Transverse colon (tissue), 4 donors: ENCODE measurements around the gene DHX34. TPM values are rescaled to one million over a fixed set of nuclear protein-coding genes. Genes with fewer than 3 reads are reported as not detected.
"Not testable (repeated sequence)": the region's sequence is repeated elsewhere in the genome, so short reads cannot be mapped to it uniquely, and the experiment has no call there.

Experiments used
- DNase-seq: peaks from one replicate; pipeline ENCODE4 v3.0.0-alpha.2; 2019
- H3K27ac ChIP-seq, 4 donors: fragments of 200-600 bp; sonication (generic); 2 replicates each; pipeline ENCODE4 v1.5.1; 2016 to 2018; ENCODE audit warnings: inconsistent platforms in 4 of 4
- H3K27me3 ChIP-seq: fragments of 200-600 bp; sonication (generic); 2 replicates; pipeline ENCODE4 v1.5.1; 2017; ENCODE audit warnings: inconsistent platforms
- H3K36me3 ChIP-seq, 4 donors: fragments of 200-600 bp; sonication (generic); 2 replicates each; pipeline ENCODE4 v1.5.1; 2017 to 2019; ENCODE audit warnings: inconsistent platforms in 4 of 4
- H3K4me1 ChIP-seq, 4 donors: fragments of 200-600 bp; sonication (generic); 2 replicates each; pipeline ENCODE4 v1.5.1; 2017 to 2020; ENCODE audit warnings: inconsistent platforms in 4 of 4
- H3K4me3 ChIP-seq, 4 donors: fragments of 200-600 bp; sonication (generic); 1 replicate in 1 of 4; 2 replicates in 3 of 4; pipeline versions ENCODE4 v1.5.1 to v1.6.1; 2017 to 2019; ENCODE audit warnings: inconsistent platforms in 4 of 4
- H3K9me3 ChIP-seq, 2 donors: fragments of 200-600 bp; sonication (generic); 2 replicates each; pipeline ENCODE4 v1.5.1; 2017 to 2019; ENCODE audit warnings: inconsistent platforms in 2 of 2
- EP300 ChIP-seq: sonication (generic); formaldehyde crosslinking; IDR thresholded peaks from one replicate; pipeline ENCODE4 v1.6.1; 2017; ENCODE audit warnings: antibody characterized with exemption, low read depth
- POLR2A ChIP-seq: fragments of 450-650 bp; IDR thresholded peaks from one replicate; pipeline ENCODE4 v1.6.1; 2016; ENCODE audit warnings: antibody characterized with exemption, mild to moderate bottlenecking, moderate library complexity
- POLR2AphosphoS5 ChIP-seq, 3 donors: sonication (generic); formaldehyde crosslinking; IDR thresholded peaks; one replicate each; pipeline ENCODE4 v1.6.1; 2016; ENCODE audit warnings: antibody characterized with exemption in 3 of 3
- WGBS, 2 donors: methylation state at CpG; one replicate each; pipeline ENCODE4 v1.1.5; 2018; ENCODE audit warnings: low coverage in 1 of 2; 5-methylcytosine and 5-hydroxymethylcytosine counted together
- in situ Hi-C, 4 donors: fragments of 200-750 bp; cut with MboI; loops; one replicate each; pipeline versions ENCODE4 v1.15.0 to v1.15.1; 2017; ENCODE audit warnings: low sequenced_read_pairs in 3 of 4, low pct_ligation_motif_present in 1 of 4, low pct_unique_long_range_greater_than_20kb in 1 of 4
- intact Hi-C: fragments of 100-400 bp; cut with DNase I; formaldehyde crosslinking; loops from one replicate; pipeline ENCODE4 v1.15.1; 2023; ENCODE audit warnings: low total_unique reads
- total RNA-seq, 4 donors: library from RNA; depleted of rRNA; stranded (reverse); fragments of >200 nt; gene quantifications; one replicate each; pipeline ENCODE4 v1.1.0, GENCODE V29; 2016
- TF ChIP-seq, protein P1 (sequence below), 5 experiments: fragments of 200-600 bp in 3 of 5; fragments of 450-650 bp in 2 of 5; sonication (generic) in 3 of 5; IDR thresholded peaks; 1 replicate in 2 of 5; 2 replicates in 3 of 5; pipeline ENCODE4 v1.5.1; 2016 to 2017; ENCODE audit warnings: antibody characterized with exemption in 5 of 5, inconsistent platforms in 3 of 5, mild to moderate bottlenecking in 2 of 5, moderate library complexity in 1 of 5

The DHX34 gene, protein sequence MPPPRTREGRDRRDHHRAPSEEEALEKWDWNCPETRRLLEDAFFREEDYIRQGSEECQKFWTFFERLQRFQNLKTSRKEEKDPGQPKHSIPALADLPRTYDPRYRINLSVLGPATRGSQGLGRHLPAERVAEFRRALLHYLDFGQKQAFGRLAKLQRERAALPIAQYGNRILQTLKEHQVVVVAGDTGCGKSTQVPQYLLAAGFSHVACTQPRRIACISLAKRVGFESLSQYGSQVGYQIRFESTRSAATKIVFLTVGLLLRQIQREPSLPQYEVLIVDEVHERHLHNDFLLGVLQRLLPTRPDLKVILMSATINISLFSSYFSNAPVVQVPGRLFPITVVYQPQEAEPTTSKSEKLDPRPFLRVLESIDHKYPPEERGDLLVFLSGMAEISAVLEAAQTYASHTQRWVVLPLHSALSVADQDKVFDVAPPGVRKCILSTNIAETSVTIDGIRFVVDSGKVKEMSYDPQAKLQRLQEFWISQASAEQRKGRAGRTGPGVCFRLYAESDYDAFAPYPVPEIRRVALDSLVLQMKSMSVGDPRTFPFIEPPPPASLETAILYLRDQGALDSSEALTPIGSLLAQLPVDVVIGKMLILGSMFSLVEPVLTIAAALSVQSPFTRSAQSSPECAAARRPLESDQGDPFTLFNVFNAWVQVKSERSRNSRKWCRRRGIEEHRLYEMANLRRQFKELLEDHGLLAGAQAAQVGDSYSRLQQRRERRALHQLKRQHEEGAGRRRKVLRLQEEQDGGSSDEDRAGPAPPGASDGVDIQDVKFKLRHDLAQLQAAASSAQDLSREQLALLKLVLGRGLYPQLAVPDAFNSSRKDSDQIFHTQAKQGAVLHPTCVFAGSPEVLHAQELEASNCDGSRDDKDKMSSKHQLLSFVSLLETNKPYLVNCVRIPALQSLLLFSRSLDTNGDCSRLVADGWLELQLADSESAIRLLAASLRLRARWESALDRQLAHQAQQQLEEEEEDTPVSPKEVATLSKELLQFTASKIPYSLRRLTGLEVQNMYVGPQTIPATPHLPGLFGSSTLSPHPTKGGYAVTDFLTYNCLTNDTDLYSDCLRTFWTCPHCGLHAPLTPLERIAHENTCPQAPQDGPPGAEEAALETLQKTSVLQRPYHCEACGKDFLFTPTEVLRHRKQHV
- total RNA-seq, result 10 to 100 TPM; 12.4 to 30.3 (median 21.3) TPM

DNA sequence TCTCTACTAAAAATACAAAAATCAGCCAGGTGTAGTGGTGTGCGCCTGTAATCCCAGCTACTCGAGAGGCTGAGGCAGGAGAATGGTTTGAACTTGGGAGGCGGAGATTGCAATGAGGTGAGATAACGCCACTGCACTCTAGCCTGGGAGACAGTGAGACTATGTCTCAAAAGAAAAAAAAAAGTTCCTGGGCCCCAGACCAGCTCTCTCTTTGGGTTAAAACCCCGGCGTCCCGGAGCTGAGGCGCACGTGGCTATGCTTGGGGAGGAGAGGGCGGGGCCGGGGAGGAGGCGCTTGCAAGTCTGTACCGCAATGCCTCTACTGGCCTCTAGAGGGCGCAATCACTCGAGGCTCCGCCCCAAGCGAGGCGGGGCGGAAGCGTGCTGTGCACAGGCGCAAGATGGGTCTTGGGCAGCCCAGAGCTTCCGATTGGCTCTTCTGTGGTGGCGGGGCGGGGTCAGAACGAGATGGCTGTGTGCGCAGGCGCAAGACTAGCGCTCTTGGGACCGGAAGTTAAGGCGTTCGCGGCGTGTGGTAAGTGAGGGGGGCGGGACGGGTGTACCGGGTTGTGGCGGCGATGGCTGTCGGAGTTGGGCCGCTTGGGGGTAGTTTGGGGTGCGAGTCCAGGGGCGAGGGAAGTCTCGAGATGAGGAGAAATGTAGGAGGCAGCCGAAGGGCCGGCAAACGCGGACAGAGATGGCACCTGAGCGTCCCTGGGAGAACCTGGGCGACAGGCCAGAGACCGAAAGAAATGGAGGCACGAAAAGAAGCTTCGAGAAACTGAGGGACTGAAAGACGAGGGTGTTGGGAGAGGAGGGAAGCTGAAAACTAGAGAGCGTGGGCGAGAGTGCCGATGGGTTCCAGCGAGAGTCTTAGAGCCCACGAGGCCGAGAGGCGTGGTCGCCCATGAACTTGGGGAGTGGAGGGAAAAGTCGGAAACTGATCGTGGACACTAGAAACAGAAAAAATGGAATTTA is at the start of gene DHX34:
Gene DHX34 (plus strand): TSS at position 497 of the 977 bp plus-strand sequence. CDS start 3,716 bp downstream, outside the sequence.
- in situ Hi-C loops (no loop called here), intact Hi-C loops (no loop called here)
- Histone ChIP-seq H3K4me3 (peak within 1 kb of the TSS; percentile 63 to 99 (median 86)), H3K27me3 (no peaks in the 10 kb centered on the region), H3K36me3 (no peaks in the 10 kb centered on the region), H3K4me1 (peaks cover 4 to 19% (median 10%) of the 10 kb centered on the region in 4 donors), H3K27ac (peak within 1 kb of the TSS; percentile 74 to 87 (median 82)), H3K9me3 (no peaks in the 10 kb centered on the region)
- peak; percentile 100 for DNase-seq
- WGBS, 2 donors, result 4 to 7% methylated on average over 34 to 57 of the region's 63 CpGs
- TF ChIP-seq, protein P1, sequence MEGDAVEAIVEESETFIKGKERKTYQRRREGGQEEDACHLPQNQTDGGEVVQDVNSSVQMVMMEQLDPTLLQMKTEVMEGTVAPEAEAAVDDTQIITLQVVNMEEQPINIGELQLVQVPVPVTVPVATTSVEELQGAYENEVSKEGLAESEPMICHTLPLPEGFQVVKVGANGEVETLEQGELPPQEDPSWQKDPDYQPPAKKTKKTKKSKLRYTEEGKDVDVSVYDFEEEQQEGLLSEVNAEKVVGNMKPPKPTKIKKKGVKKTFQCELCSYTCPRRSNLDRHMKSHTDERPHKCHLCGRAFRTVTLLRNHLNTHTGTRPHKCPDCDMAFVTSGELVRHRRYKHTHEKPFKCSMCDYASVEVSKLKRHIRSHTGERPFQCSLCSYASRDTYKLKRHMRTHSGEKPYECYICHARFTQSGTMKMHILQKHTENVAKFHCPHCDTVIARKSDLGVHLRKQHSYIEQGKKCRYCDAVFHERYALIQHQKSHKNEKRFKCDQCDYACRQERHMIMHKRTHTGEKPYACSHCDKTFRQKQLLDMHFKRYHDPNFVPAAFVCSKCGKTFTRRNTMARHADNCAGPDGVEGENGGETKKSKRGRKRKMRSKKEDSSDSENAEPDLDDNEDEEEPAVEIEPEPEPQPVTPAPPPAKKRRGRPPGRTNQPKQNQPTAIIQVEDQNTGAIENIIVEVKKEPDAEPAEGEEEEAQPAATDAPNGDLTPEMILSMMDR (IDR thresholded peaks at IDR 0.05), result peak; percentile 97 to 100 (median 99)
- TF ChIP-seq EP300 (no peak), POLR2AphosphoS5 (IDR thresholded peaks at IDR 0.05) (peak; percentile 53 to 83 (median 66)), POLR2A (peak; percentile 83)

DNA sequence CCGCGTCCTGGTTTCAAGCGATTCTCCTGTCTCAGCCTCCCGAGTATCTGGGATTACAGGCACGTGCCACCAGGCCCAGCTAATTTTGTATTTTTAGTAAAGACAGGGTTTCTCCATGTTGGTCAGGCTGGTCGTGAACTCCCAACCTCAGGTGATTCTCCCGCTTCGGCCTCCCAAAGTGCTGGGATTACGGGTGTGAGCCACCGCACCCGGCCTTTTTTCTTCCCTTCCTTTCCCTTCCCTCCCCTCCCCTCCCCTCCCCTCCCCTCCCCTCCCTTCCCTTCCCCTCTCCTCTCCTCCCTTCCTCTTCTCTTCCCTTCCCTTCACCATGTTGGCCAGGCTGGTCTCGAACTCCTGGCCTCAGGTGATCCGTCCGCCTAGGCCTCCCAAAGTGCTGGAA is 48.2 kb upstream of the DHX34 start:
- H3K36me3 ChIP-seq, DNase-seq, H3K27ac ChIP-seq, H3K4me3 ChIP-seq, H3K27me3 ChIP-seq, intact Hi-C loops, H3K4me1 ChIP-seq, H3K9me3 ChIP-seq: not testable (repeated sequence)
- in situ Hi-C loops, result loop anchor here in 1 of 4 donors (25.0 kb wide), 1 partner anchor 411 kb away; the partner anchor contains the start of gene EHD2
- 90 to 98% methylated on average over 5 to 14 of the region's 14 CpGs for WGBS, 2 donors

DNA sequence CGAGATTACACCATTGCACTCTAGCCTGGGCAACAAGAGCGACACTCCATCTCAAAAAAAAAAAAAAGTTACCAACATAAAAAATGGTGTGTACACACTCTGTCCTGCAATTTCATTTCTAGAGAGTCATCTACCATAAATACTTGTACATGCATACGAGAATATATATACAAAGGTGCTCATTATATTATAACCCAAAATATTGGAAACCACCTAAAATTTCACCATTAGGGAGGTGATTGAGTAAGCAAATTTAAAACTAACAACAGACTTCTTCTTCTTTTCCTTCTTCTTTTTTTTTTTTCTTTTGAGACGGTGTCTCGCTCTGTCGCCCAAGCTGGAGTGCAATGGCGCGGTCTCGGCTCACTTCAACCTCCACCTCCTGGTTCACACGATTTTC is 46.9 kb upstream of the DHX34 start:
- Histone ChIP-seq H3K27ac (no peak overlapping the region), H3K4me1 (peaks cover 0 to 6% (median 0%) of the 10 kb centered on the region in 4 donors), H3K9me3 (no peaks in the 10 kb centered on the region), H3K36me3 (no peaks in the 10 kb centered on the region), H3K27me3 (no peaks in the 10 kb centered on the region), H3K4me3 (no peak overlapping the region)
- 84 to 91% methylated on average over 10 of the region's 10 CpGs for WGBS, 2 donors
- intact Hi-C loops, result no loop called here
- in situ Hi-C loops, result loop anchor here in 1 of 4 donors (25.0 kb wide), 1 partner anchor 410 kb away; the partner anchor contains the start of gene EHD2
- TF ChIP-seq, protein P1 (IDR thresholded peaks at IDR 0.05), result no peak
- TF ChIP-seq POLR2A (no peak), POLR2AphosphoS5 (IDR thresholded peaks at IDR 0.05) (no peak)
- no peak for DNase-seq

DNA sequence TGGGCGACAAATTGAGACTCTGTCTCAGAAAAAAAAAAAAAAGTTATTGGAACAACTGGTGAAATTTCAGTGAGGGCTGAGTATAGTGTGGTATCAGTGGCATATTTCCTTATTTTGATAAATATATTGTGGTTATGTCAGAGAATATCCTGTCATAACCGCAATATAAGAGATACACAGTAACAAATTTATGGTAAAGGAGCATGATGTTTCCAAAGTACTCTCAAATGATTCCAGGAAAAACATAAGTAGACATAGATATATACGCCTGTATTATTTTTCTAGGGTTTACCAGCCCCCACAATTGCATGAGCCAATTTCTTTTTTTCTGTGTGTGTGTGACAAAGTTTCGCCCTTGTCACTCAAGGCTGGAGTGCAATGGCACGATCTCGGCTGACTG is 45.1 kb upstream of the DHX34 start:
- Histone ChIP-seq H3K9me3 (no peaks in the 10 kb centered on the region), H3K36me3 (no peaks in the 10 kb centered on the region), H3K27ac (no peak overlapping the region), H3K4me3 (no peak overlapping the region), H3K4me1 (peaks cover 0 to 6% (median 0%) of the 10 kb centered on the region in 4 donors), H3K27me3 (no peaks in the 10 kb centered on the region)
- intact Hi-C loops (no loop called here), in situ Hi-C loops (loop anchor here in 1 of 4 donors (25.0 kb wide), 1 partner anchor 408 kb away; the partner anchor contains the start of gene EHD2)
- WGBS, 2 donors, result 85 to 86% methylated on average over 4 to 6 of the region's 6 CpGs
- DNase-seq, result no peak
- TF ChIP-seq EP300, result no peak
- TF ChIP-seq POLR2AphosphoS5 (IDR thresholded peaks at IDR 0.05), result no peak
- TF ChIP-seq POLR2A, result no peak
- TF ChIP-seq, protein P1 (IDR thresholded peaks at IDR 0.05), result no peak
